HG02943 (cell line): ENCODE measurements around the gene DMTF1.
"Not testable (repeated sequence)": the region's sequence is repeated elsewhere in the genome, so short reads cannot be mapped to it uniquely, and the experiment has no call there.

ENCODE experiments used
- ATAC-seq: cut with Tn5 transposase; IDR thresholded peaks from one replicate; pipeline ENCODE4 v1.9.1; 2021; ENCODE audit warnings: mild to moderate bottlenecking, low read depth, moderate library complexity; ENCODE audit not compliant: unreplicated experiment

Gene DMTF1

GRCh38 chr7:87152112-87152896 lies at the start of gene DMTF1:
TSS of gene DMTF1 (plus strand) at chr7:87152453. CDS start at chr7:87164942, 12,489 bp downstream.
- peak; percentile 79 for ATAC-seq

GRCh38 chr7:87105401-87105800 lies 46.9 kb upstream of the DMTF1 start:
- no peak for ATAC-seq

GRCh38 chr7:87106974-87107612 lies 45.2 kb upstream of the DMTF1 start:
- ATAC-seq: no peak

GRCh38 chr7:87107949-87108776 lies 44.1 kb upstream of the DMTF1 start:
- no peak for ATAC-seq

GRCh38 chr7:87110778-87111177 lies 41.5 kb upstream of the DMTF1 start:
- ATAC-seq: no peak

GRCh38 chr7:87111877-87112276 lies 40.4 kb upstream of the DMTF1 start:
- no peak for ATAC-seq

GRCh38 chr7:87113077-87113476 lies 39.2 kb upstream of the DMTF1 start:
- no peak for ATAC-seq

- ATAC-seq: not testable (repeated sequence)
Measured at GRCh38 chr7:87113904-87114303, 38.3 kb upstream of the DMTF1 start.

- ATAC-seq: not testable (repeated sequence)
Measured at GRCh38 chr7:87115772-87116171, 36.5 kb upstream of the DMTF1 start.

GRCh38 chr7:87116315-87116714 lies 35.9 kb upstream of the DMTF1 start:
- ATAC-seq: no peak

GRCh38 chr7:87119581-87119980 lies 32.7 kb upstream of the DMTF1 start:
- ATAC-seq: no peak

- ATAC-seq: no peak
Measured at GRCh38 chr7:87123105-87123504, 29.1 kb upstream of the DMTF1 start.

GRCh38 chr7:87127019-87127418 lies 25.2 kb upstream of the DMTF1 start:
- ATAC-seq: no peak

- no peak for ATAC-seq
Measured at GRCh38 chr7:87128861-87129267, 23.4 kb upstream of the DMTF1 start.

- ATAC-seq: no peak
Measured at GRCh38 chr7:87129332-87129731, 22.9 kb upstream of the DMTF1 start.

- ATAC-seq: peak; percentile 99
Measured at GRCh38 chr7:87129848-87130247, 22.4 kb upstream of the DMTF1 start.

GRCh38 chr7:87131771-87132170 lies 20.5 kb upstream of the DMTF1 start:
- no peak for ATAC-seq

GRCh38 chr7:87137271-87137670 lies 15.0 kb upstream of the DMTF1 start:
- ATAC-seq: no peak

GRCh38 chr7:87139514-87139913 lies 12.7 kb upstream of the DMTF1 start:
- no peak for ATAC-seq

- ATAC-seq: no peak
Measured at GRCh38 chr7:87140271-87140748, 11.9 kb upstream of the DMTF1 start.

GRCh38 chr7:87144173-87144657 lies 8.0 kb upstream of the DMTF1 start:
- peak; percentile 98 for ATAC-seq
